ENCODE measurements around the gene FRMPD4. TPM values are rescaled to one million over a fixed set of nuclear protein-coding genes. Genes with fewer than 3 reads are reported as not detected.

Gene FRMPD4
- total and polyA plus RNA-seq, 4 donors = 0.18 TPM; not detected in 3

- ATAC-seq (ENCODE audit: low FRiP score) = no peak
Observed at GRCh38 chrX:12580548-12580947, 442.3 kb downstream of the FRMPD4 start.

GRCh38 chrX:12581546-12581945, 443.3 kb downstream of the FRMPD4 start:
- intact Hi-C loops (cut with DNase I) = no loop called here
- Histone ChIP-seq H3K27me3 (ENCODE audit: control insufficient read depth in 1 of 2, insufficient read depth in 2 of 2, low read length in 1 of 2) (no peaks in the 10 kb centered on the region), H3K36me3 (ENCODE audit: control insufficient read depth in 1 of 2, insufficient read depth in 2 of 2, low read length in 1 of 2) (no peaks in the 10 kb centered on the region), H3K4me1 (ENCODE audit: control insufficient read depth in 1 of 2, insufficient read depth in 2 of 2, low read length in 2 of 2) (no peaks in the 10 kb centered on the region), H3K9me3 (ENCODE audit: control insufficient read depth, low read length) (no peaks in the 10 kb centered on the region), H3K27ac (ENCODE audit: low read depth in 1 of 2, low read length in 2 of 2) (no peak overlapping the region), H3K4me3 (ENCODE audit: low read length in 2 of 2) (no peak overlapping the region)
- WGBS, 2 donors = 53 to 58% methylated on average over 4 of the region's 4 CpGs
- ATAC-seq (ENCODE audit: low FRiP score) = no peak
- DNase-seq = no peak

More at GRCh38 chrX:12580548-12580947, 442.3 kb downstream of the FRMPD4 start:
- H3K27ac ChIP-seq (ENCODE audit: low read depth in 1 of 2, low read length in 2 of 2) = no peak overlapping the region
- H3K4me3 ChIP-seq (ENCODE audit: low read length in 2 of 2) = no peak overlapping the region
- intact Hi-C loops (cut with DNase I) = no loop called here
- no peaks in the 10 kb centered on the region for H3K36me3 ChIP-seq (ENCODE audit: control insufficient read depth in 1 of 2, insufficient read depth in 2 of 2, low read length in 1 of 2)
- H3K9me3 ChIP-seq (ENCODE audit: control insufficient read depth, low read length) = no peaks in the 10 kb centered on the region
- no peaks in the 10 kb centered on the region for H3K4me1 ChIP-seq (ENCODE audit: control insufficient read depth in 1 of 2, insufficient read depth in 2 of 2, low read length in 2 of 2)
- 59 to 62% methylated on average over 3 of the region's 3 CpGs for WGBS, 2 donors
- no peak for DNase-seq
- H3K27me3 ChIP-seq (ENCODE audit: control insufficient read depth in 1 of 2, insufficient read depth in 2 of 2, low read length in 1 of 2) = no peaks in the 10 kb centered on the region

GRCh38 chrX:12582649-12583048, 444.4 kb downstream of the FRMPD4 start:
- H3K9me3 ChIP-seq (ENCODE audit: control insufficient read depth, low read length) = no peaks in the 10 kb centered on the region
- no peaks in the 10 kb centered on the region for H3K27me3 ChIP-seq (ENCODE audit: control insufficient read depth in 1 of 2, insufficient read depth in 2 of 2, low read length in 1 of 2)
- no peak overlapping the region for H3K27ac ChIP-seq (ENCODE audit: low read depth in 1 of 2, low read length in 2 of 2)
- no peaks in the 10 kb centered on the region for H3K4me1 ChIP-seq (ENCODE audit: control insufficient read depth in 1 of 2, insufficient read depth in 2 of 2, low read length in 2 of 2)
- WGBS, 2 donors = 63 to 78% methylated on average over 4 of the region's 4 CpGs
- no peaks in the 10 kb centered on the region for H3K36me3 ChIP-seq (ENCODE audit: control insufficient read depth in 1 of 2, insufficient read depth in 2 of 2, low read length in 1 of 2)
- intact Hi-C loops (cut with DNase I) = no loop called here
- no peak overlapping the region for H3K4me3 ChIP-seq (ENCODE audit: low read length in 2 of 2)
- DNase-seq = no peak
- ATAC-seq (ENCODE audit: low FRiP score) = no peak

- Histone ChIP-seq H3K27ac (ENCODE audit: low read depth in 1 of 2, low read length in 2 of 2) (no peak overlapping the region), H3K9me3 (ENCODE audit: control insufficient read depth, low read length) (no peaks in the 10 kb centered on the region), H3K27me3 (ENCODE audit: control insufficient read depth in 1 of 2, insufficient read depth in 2 of 2, low read length in 1 of 2) (no peaks in the 10 kb centered on the region), H3K36me3 (ENCODE audit: control insufficient read depth in 1 of 2, insufficient read depth in 2 of 2, low read length in 1 of 2) (no peaks in the 10 kb centered on the region), H3K4me1 (ENCODE audit: control insufficient read depth in 1 of 2, insufficient read depth in 2 of 2, low read length in 2 of 2) (no peaks in the 10 kb centered on the region), H3K4me3 (ENCODE audit: low read length in 2 of 2) (no peak overlapping the region)
- intact Hi-C loops (cut with DNase I) = no loop called here
- DNase-seq = peak in 1 of 2 donors; percentile 44
- no peak for ATAC-seq (ENCODE audit: low FRiP score)
- 64 to 88% methylated on average over 25 of the region's 25 CpGs for WGBS, 2 donors
Observed at GRCh38 chrX:12583543-12583942, 445.3 kb downstream of the FRMPD4 start.

GRCh38 chrX:12595720-12596119, 457.4 kb downstream of the FRMPD4 start:
- intact Hi-C loops (cut with DNase I) = no loop called here
- Histone ChIP-seq H3K27me3 (ENCODE audit: control insufficient read depth in 1 of 2, insufficient read depth in 2 of 2, low read length in 1 of 2) (no peaks in the 10 kb centered on the region), H3K27ac (ENCODE audit: low read depth in 1 of 2, low read length in 2 of 2) (no peak overlapping the region), H3K36me3 (ENCODE audit: control insufficient read depth in 1 of 2, insufficient read depth in 2 of 2, low read length in 1 of 2) (no peaks in the 10 kb centered on the region), H3K9me3 (ENCODE audit: control insufficient read depth, low read length) (no peaks in the 10 kb centered on the region), H3K4me3 (ENCODE audit: low read length in 2 of 2) (no peak overlapping the region), H3K4me1 (ENCODE audit: control insufficient read depth in 1 of 2, insufficient read depth in 2 of 2, low read length in 2 of 2) (no peaks in the 10 kb centered on the region)
- DNase-seq (no peak), ATAC-seq (ENCODE audit: low FRiP score) (no peak)
- WGBS, 2 donors = 47 to 52% methylated on average over 1 of the region's 1 CpG

- DNase-seq = no peak
- 68 to 82% methylated on average over 2 of the region's 2 CpGs for WGBS, 2 donors
- Histone ChIP-seq H3K9me3 (ENCODE audit: control insufficient read depth, low read length) (no peaks in the 10 kb centered on the region), H3K4me1 (ENCODE audit: control insufficient read depth in 1 of 2, insufficient read depth in 2 of 2, low read length in 2 of 2) (no peaks in the 10 kb centered on the region), H3K27me3 (ENCODE audit: control insufficient read depth in 1 of 2, insufficient read depth in 2 of 2, low read length in 1 of 2) (no peaks in the 10 kb centered on the region), H3K4me3 (ENCODE audit: low read length in 2 of 2) (no peak overlapping the region), H3K36me3 (ENCODE audit: control insufficient read depth in 1 of 2, insufficient read depth in 2 of 2, low read length in 1 of 2) (no peaks in the 10 kb centered on the region), H3K27ac (ENCODE audit: low read depth in 1 of 2, low read length in 2 of 2) (no peak overlapping the region)
- no peak for ATAC-seq (ENCODE audit: low FRiP score)
- intact Hi-C loops (cut with DNase I) = no loop called here
Observed at GRCh38 chrX:12610079-12610478, 471.8 kb downstream of the FRMPD4 start.

GRCh38 chrX:12611471-12611870, 473.2 kb downstream of the FRMPD4 start:
- no peak for DNase-seq
- Histone ChIP-seq H3K4me3 (ENCODE audit: low read length in 2 of 2) (no peak overlapping the region), H3K9me3 (ENCODE audit: control insufficient read depth, low read length) (no peaks in the 10 kb centered on the region), H3K27me3 (ENCODE audit: control insufficient read depth in 1 of 2, insufficient read depth in 2 of 2, low read length in 1 of 2) (no peaks in the 10 kb centered on the region), H3K27ac (ENCODE audit: low read depth in 1 of 2, low read length in 2 of 2) (no peak overlapping the region), H3K36me3 (ENCODE audit: control insufficient read depth in 1 of 2, insufficient read depth in 2 of 2, low read length in 1 of 2) (no peaks in the 10 kb centered on the region), H3K4me1 (ENCODE audit: control insufficient read depth in 1 of 2, insufficient read depth in 2 of 2, low read length in 2 of 2) (no peaks in the 10 kb centered on the region)
- WGBS, 2 donors = 78 to 83% methylated on average over 4 of the region's 4 CpGs
- intact Hi-C loops (cut with DNase I) = no loop called here
- ATAC-seq (ENCODE audit: low FRiP score) = no peak

- ATAC-seq (ENCODE audit: low FRiP score) (no peak), DNase-seq (no peak)
- H3K4me1 ChIP-seq (ENCODE audit: control insufficient read depth in 1 of 2, insufficient read depth in 2 of 2, low read length in 2 of 2) = no peaks in the 10 kb centered on the region
- H3K27ac ChIP-seq (ENCODE audit: low read depth in 1 of 2, low read length in 2 of 2) = no peak overlapping the region
- no peaks in the 10 kb centered on the region for H3K36me3 ChIP-seq (ENCODE audit: control insufficient read depth in 1 of 2, insufficient read depth in 2 of 2, low read length in 1 of 2)
- no peaks in the 10 kb centered on the region for H3K27me3 ChIP-seq (ENCODE audit: control insufficient read depth in 1 of 2, insufficient read depth in 2 of 2, low read length in 1 of 2)
- no peaks in the 10 kb centered on the region for H3K9me3 ChIP-seq (ENCODE audit: control insufficient read depth, low read length)
- 84 to 89% methylated on average over 5 of the region's 5 CpGs for WGBS, 2 donors
- intact Hi-C loops (cut with DNase I) = no loop called here
- H3K4me3 ChIP-seq (ENCODE audit: low read length in 2 of 2) = no peak overlapping the region
Observed at GRCh38 chrX:12614266-12614665, 476.0 kb downstream of the FRMPD4 start.

- no peak for ATAC-seq (ENCODE audit: low FRiP score)
- Histone ChIP-seq H3K4me1 (ENCODE audit: control insufficient read depth in 1 of 2, insufficient read depth in 2 of 2, low read length in 2 of 2) (no peaks in the 10 kb centered on the region), H3K36me3 (ENCODE audit: control insufficient read depth in 1 of 2, insufficient read depth in 2 of 2, low read length in 1 of 2) (no peaks in the 10 kb centered on the region), H3K4me3 (ENCODE audit: low read length in 2 of 2) (no peak overlapping the region), H3K9me3 (ENCODE audit: control insufficient read depth, low read length) (no peaks in the 10 kb centered on the region), H3K27me3 (ENCODE audit: control insufficient read depth in 1 of 2, insufficient read depth in 2 of 2, low read length in 1 of 2) (no peaks in the 10 kb centered on the region), H3K27ac (ENCODE audit: low read depth in 1 of 2, low read length in 2 of 2) (no peak overlapping the region)
- intact Hi-C loops (cut with DNase I) = no loop called here
- DNase-seq = no peak
Observed at GRCh38 chrX:12615061-12615460, 476.8 kb downstream of the FRMPD4 start.
